Lower leg skin (tissue), 3 donors: ENCODE data around the gene NDUFS4.

ENCODE experiments used
- POLR2A ChIP-seq, 2 donors: fragments of 450-650 bp; IDR thresholded peaks; one replicate each; pipeline ENCODE4 v1.6.1; 2016 to 2017; ENCODE audit warnings: antibody characterized with exemption in 2 of 2, mild to moderate bottlenecking in 1 of 2, moderate library complexity in 1 of 2
- TF ChIP-seq, protein P1 (sequence below), 3 donors: fragments of 450-650 bp; IDR thresholded peaks; one replicate each; pipeline ENCODE4 v1.5.1; 2016; ENCODE audit warnings: antibody characterized with exemption in 3 of 3, mild to moderate bottlenecking in 3 of 3, moderate library complexity in 2 of 3

DNA sequence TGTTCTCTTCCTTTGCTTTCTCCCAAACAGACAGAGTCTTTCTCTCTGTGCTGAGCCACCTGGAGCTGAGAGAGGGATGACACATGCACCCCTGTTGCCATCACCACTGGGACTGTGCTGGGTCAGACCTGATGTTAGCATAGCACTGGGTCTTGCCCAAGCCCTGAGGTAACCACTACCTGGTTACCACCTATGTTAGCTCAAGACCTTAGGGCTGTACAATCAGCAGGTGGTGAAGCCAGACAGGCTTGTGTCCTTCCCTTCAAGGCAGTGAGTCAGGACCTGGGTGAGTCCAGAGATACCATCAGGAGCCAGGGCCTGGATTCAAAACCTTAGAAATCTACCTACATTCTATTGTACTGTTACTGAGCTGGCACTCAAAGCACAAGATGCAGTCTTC, 47.9 kb upstream of the NDUFS4 start:
- TF ChIP-seq, protein P1, sequence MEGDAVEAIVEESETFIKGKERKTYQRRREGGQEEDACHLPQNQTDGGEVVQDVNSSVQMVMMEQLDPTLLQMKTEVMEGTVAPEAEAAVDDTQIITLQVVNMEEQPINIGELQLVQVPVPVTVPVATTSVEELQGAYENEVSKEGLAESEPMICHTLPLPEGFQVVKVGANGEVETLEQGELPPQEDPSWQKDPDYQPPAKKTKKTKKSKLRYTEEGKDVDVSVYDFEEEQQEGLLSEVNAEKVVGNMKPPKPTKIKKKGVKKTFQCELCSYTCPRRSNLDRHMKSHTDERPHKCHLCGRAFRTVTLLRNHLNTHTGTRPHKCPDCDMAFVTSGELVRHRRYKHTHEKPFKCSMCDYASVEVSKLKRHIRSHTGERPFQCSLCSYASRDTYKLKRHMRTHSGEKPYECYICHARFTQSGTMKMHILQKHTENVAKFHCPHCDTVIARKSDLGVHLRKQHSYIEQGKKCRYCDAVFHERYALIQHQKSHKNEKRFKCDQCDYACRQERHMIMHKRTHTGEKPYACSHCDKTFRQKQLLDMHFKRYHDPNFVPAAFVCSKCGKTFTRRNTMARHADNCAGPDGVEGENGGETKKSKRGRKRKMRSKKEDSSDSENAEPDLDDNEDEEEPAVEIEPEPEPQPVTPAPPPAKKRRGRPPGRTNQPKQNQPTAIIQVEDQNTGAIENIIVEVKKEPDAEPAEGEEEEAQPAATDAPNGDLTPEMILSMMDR (IDR thresholded peaks at IDR 0.05), result no peak
- no peak for TF ChIP-seq POLR2A (IDR thresholded peaks at IDR 0.05)
